ENCODE data around the gene MICA. TPM values are rescaled to one million over a fixed set of nuclear protein-coding genes. Genes with fewer than 3 reads are reported as not detected.
A peak's percentile ranks its signal among the peaks of the same experiment; 100 is the strongest.
"Not testable (repeated sequence)": the region's sequence is repeated elsewhere in the genome, so short reads cannot be mapped to it uniquely, and the experiment has no call there.

MICA gene
- not detected in 2 replicates for polyA plus RNA-seq (2014; cell fraction: cytosol; rRNA removed)
- polyA plus RNA-seq (2014; cell fraction: nucleus; rRNA removed) = not detected in 2 replicates

- no peak for DNase-seq (ENCODE audit: low spot score)
Measured at GRCh38 chr6:31403283-31404060, at the start of gene MICA. TSS of gene MICA (plus strand) at chr6:31403595. CDS start at chr6:31403633, 38 bp downstream.

GRCh38 chr6:31354158-31354863 lies 49.1 kb upstream of the MICA start:
- DNase-seq (ENCODE audit: low spot score) = no peak

GRCh38 chr6:31354864-31355582 lies 48.4 kb upstream of the MICA start:
- DNase-seq (ENCODE audit: low spot score) = no peak

DNA sequence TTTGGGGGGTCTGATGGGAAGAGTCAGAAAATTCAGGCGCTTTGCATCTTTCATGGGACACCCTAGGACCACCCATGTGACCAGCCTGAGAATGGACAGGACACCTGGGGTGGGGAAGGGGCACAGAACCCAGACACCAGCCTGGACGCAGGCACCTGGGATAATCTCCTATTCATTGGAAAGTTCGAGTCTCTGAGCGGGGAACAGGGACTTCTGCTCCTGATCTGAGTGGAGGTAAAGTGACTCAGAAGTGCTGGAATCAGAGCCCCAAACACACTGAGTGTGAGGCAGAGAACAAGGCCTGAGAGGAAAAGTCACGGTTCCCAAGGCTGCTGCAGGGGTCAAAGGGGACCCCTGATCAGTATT lies 47.8 kb upstream of the MICA start:
- no peak for DNase-seq (ENCODE audit: low spot score)

DNA sequence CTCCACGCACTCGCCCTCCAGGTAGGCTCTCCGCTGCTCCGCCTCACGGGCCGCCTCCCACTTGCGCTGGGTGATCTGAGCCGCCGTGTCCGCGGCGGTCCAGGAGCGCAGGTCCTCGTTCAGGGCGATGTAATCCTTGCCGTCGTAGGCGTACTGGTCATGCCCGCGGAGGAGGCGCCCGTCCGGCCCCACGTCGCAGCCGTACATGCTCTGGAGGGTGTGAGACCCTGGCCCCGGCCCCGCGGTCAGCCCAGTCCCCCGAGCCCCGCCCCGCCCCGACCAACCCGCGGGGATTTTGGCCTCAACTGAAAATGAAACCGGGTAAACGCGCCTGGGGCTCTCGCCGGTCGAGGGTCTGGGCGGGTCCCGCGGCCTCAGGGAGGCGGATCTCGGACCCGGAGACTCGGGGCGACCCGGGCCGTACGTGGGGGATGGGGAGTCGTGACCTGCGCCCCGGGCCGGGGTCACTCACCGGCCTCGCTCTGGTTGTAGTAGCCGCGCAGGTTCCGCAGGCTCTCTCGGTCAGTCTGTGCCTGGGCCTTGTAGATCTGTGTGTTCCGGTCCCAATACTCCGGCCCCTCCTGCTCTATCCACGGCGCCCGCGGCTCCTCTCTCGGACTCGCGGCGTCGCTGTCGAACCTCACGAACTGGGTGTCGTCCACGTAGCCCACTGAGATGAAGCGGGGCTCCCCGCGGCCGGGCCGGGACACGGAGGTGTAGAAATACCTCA lies 47.0 kb upstream of the MICA start:
- no peak for DNase-seq (ENCODE audit: low spot score)

- no peak for DNase-seq (ENCODE audit: low spot score)
Measured at GRCh38 chr6:31356946-31357466, 46.4 kb upstream of the MICA start, which contains the start of gene HLA-B. TSS of gene HLA-B (minus strand) at chr6:31357179. CDS start at chr6:31357158, 21 bp downstream.

- DNase-seq (ENCODE audit: low spot score) = no peak
Measured at GRCh38 chr6:31357886-31358285, 45.5 kb upstream of the MICA start.

DNA sequence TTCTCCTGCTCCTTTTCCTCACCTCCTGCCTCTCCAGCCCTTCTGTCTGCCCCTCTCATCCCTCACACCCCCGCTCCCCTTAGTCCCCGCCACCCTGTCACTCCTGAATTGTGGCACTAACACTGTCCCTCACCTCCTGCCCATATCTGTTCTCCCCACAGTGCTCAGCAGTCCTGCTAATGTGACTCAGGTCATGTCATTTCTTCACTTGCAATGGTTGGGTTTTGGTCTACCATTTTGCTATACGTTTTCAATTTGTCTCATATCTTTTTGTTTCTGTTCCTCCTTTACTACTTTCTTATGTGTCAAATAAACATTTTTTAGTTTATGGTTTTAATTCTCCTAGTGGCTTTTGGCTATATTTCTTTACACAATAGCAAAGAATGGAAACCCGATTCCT lies 45.1 kb upstream of the MICA start:
- no peak for DNase-seq (ENCODE audit: low spot score)

DNA sequence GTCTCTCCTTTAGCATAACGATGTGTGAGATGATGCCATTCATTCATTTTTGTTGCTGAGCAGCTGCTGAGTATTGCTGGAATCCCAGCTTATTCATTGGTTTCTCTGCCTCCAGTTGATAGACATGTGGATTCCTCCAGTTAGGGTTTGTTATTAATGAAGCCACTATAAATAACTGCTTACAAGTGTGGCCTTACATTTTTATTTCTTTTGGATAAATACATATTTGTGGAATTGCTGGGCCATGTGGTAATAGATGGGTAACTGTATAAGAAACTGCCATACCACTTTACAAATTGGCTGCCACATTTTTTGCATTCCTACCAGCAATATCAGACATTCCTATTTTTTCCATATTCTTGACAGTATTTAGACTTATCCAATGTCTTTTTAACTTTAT lies 43.8 kb upstream of the MICA start:
- DNase-seq (ENCODE audit: low spot score) = no peak

GRCh38 chr6:31362751-31363150 lies 40.6 kb upstream of the MICA start:
- DNase-seq (ENCODE audit: low spot score) = no peak

DNA sequence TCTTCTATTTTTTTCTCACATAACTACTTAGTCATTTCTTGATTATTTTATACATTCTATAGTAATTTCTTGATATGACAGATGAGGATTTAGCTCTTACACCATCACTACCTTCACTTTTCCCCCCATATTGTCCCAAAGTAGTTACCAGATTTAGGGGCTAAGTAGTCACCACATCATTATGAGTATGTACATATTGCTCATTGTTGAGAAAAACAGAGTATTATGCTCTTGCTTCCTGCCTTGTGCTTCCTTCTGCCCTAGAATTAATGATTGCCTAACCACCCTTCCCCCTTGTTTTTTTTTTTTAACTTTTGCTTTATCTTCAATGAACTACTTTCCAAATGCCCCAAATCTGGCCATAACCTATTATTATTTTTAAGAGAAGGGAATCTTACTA lies 39.6 kb upstream of the MICA start:
- DNase-seq (ENCODE audit: low spot score) = no peak

DNA sequence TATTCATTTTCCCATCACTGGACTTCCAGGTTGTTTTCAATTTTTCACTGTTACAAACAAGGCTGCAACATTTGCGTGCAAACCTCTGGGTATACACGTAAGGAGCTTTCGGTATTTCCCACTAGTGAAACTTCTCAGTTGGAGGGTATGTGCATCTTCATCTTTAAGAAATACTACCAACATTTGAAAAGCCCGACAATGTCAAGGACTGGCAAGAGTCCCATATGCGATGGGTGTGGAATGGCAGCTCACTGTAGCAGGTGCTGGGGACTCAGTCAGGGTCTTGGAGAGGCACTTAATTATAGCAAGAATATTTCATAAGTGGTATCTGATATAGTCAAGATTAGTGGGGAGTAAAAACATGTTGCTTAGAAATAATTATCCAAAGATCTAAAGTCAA lies 37.5 kb upstream of the MICA start:
- no peak for DNase-seq (ENCODE audit: low spot score)

DNA sequence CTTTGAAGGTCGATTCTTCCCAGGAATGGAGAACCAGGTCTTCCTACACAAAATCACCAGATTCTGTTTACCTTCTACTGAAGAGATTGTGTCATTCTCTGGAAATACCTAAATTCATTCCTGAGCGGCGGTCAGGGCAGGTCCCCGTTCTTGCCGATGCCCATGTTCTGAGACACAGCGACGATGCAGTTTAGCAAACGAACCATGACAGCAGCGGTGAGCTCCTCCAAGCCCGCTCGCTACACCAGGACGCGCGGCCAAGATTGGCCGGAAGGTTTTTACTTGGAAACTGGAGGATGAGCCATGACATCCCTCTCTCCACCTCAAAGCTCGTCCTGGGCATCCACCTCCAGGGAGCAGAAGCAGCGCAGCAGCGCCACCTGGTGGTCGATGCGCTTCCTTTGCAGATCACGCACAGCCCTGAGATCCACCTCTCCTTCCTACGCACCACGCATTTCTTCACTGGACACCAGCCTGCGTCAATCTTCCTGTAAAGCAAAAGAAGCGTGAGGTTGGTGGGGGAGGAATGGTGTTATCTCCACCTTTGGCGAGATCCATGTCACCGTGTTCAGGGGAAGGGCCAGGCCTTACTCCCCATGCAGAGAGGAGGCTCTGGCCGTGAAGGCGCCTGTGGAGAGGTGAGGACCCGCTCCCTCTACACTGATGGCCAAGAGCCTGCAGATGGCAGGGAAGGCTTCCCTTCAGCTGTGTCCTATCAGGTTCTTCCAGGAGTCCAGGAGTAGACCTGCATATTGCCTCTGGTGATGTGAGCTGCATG lies 36.5 kb upstream of the MICA start:
- DNase-seq (ENCODE audit: low spot score) = peak; percentile 77

GRCh38 chr6:31368461-31368860 lies 34.9 kb upstream of the MICA start:
- no peak for DNase-seq (ENCODE audit: low spot score)

DNA sequence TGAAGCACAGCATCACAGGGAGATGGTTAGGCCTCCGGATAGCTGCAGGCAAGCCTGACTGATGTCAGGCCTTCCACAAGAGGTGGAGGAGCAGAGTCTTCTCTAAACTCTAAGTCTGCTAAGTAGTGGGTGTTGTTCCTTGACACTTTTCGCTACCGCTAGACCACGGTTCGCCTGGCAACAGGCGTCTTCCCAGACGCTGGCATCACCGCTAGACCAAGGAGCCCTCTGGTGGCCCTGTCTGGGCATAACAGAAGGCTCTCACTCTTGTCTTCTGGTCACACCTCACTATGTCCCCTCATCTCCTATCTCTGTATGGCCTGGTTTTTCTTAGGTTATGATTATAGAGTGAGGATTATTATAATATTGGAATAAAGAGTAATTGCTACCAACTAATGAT lies 29.3 kb upstream of the MICA start:
- not testable (repeated sequence) for DNase-seq (ENCODE audit: low spot score)

DNA sequence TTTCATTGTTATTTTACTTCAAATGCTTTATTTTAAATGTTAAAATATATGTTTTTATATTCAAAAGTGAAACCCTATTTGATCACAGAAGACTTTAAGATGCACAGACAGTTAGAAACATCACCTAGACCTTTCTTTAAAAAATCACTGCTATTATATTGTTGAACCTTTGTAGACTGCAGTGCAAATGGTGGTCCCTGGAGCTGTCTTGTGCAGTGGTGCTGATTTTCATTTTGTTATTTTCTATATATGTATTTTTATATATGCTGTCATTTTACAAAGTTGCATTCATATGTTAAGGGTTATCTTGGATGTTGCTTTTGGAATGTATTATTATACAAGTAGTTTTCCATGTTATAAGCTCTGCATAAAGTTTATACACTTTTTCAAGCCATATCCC lies 27.7 kb upstream of the MICA start:
- DNase-seq (ENCODE audit: low spot score) = no peak

GRCh38 chr6:31377029-31377428 lies 26.4 kb upstream of the MICA start:
- DNase-seq (ENCODE audit: low spot score) = no peak

DNA sequence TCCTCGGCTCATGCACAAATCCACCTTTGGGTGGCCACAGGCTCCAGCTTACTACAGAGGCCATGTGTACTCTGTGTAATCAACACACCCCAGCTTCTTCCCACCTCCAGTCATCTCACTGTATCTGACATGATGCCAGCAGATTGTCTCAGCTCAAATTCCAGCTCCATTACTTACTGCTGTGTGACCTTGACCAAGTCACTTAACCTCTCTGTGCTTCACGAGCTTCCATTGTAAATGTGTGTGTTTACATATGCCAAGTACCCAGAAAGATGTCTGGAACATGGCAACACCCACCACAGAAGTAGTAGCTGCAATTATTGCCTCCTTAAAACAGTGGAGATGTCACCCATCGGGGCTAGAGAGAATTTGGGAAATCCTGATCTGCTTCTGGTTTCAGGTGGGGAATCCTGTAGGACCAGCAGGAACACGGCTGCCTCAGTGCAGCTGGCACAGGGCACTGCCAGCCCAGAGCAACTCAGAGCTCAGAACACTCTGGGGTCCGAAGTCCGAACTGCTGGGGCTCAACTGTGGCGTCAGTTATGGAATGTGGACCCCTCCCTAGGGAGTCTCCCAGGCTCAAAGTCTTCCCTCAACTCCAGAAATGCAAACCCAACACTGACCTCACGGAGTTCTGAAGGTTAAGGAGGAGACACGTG lies 25.2 kb upstream of the MICA start:
- no peak for DNase-seq (ENCODE audit: low spot score)

DNA sequence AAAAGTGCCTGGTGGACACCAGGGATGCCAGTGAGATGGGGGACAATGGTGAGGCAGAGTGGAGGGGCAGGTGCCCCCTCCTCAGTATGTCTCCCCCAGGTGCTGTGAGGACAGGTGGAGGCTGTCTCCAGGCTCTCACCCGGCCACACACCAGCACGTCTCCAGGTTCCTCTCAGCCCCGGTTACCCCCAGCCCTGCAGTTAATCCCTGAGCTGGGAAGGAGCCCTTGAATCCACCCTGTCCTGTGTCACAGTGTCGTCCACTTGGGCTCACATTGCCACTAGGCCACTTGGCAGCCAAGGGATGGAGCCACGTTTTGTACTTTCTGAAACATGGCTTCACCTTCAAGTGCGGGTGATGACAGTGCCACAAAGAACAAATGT lies 24.7 kb upstream of the MICA start:
- no peak for DNase-seq (ENCODE audit: low spot score)

DNA sequence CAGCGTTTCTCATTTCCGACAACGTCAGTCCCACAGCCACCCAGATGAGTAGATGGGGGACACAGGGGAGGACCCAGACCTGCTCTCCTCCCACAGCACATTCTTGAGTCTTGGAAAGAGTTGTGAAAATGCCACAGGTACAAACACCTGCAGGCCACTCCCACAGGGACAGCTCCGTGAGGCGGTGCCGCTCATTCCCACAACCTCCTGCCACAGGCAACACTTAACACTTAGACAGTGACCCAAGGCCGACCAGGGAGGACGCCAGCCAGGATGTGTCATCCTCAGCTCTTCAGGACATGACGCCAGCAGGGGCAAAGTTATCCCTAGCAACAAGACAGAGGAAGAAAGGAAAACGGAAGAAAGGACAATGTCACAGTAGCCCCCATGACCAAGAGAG lies 23.5 kb upstream of the MICA start:
- DNase-seq (ENCODE audit: low spot score) = no peak

All from SK-N-DZ (cell line).